Measurements from ENCODE around the gene FAT1. TPM values are rescaled to one million over a fixed set of nuclear protein-coding genes. Genes with fewer than 3 reads are reported as not detected.

FAT1 gene
- total and polyA plus RNA-seq, 2 donors (not counting 1 experiment from before 2014, with no cell fraction given), result 0.07 to 0.15 TPM

DNA sequence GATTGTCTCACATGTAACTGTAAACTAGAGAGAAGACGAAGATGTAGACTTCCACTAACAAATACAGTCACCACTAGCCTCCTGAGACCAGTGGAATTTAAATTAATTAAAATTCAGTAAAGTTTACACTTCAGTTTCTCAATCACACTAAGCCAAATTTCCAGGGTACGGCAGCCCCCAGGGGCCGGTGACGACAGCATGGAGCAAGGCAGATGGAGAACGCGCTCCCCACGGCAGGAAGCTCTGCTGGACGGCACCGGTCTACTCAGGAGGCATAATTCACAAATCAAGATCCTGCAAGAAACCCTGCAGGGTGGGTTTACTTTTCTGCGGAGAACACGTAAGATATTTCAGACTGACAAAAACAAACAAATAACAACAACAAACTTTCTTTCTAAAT lies 80.7 kb downstream of the FAT1 start:
- POLR2A ChIA-PET, result interaction anchor here (0.6 kb wide), 1 partner anchor 1013 kb away, joined by 3 read pairs; no protein-coding TSS in a partner anchor
- H3K79me2 ChIP-seq (ENCODE audit: control insufficient read depth, insufficient read depth, low read length), result no peaks in the 10 kb centered on the region

DNA sequence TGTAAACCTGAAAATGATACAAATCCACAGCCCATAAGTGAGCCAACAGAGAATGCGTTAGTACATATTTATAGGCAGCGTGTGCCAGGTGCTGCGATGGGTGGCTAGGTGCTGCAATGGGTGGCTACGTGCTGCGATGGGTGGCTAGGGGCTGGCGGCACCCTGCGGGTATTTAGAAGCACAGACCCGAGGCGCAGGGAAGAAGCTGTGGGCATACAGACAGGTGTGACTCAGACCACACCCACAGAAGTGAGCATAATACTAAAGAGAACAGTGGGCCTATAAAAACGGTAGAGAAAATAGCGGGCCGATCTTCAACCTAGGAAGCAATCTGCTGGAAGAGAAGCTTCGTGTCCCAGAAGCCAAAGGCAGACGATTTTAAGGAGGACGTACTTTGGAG lies 81.1 kb downstream of the FAT1 start:
- ChIA-PET POLR2A (interaction anchor here (0.6 kb wide), 1 partner anchor 1013 kb away, joined by 3 read pairs; no protein-coding TSS in a partner anchor), CTCF (no interaction called here)
- no peaks in the 10 kb centered on the region for H4K20me1 ChIP-seq (ENCODE audit: control insufficient read depth, insufficient read depth, low read length, poor library complexity, severe bottlenecking)
- H3K4me2 ChIP-seq (replicated peaks; ENCODE audit: low read depth, low read length, poor library complexity, severe bottlenecking), result no peak overlapping the region
- Mint-ChIP-seq H3K4me3 (no peak overlapping the region), H3K27ac (no peak overlapping the region), H3K4me1 (no peaks in the 10 kb centered on the region), H3K9me3 (ENCODE audit: insufficient read depth) (no peaks in the 10 kb centered on the region), H3K27me3 (no peaks in the 10 kb centered on the region)
- DNase-seq, result no peak
- 90% methylated on average over 11 of the region's 15 CpGs for whole genome bisulfite sequencing (ENCODE audit: insufficient coverage)
- intact Hi-C loops (cut with micrococcal nuclease), result no loop called here
- no peak overlapping the region for H3K27ac ChIP-seq (ENCODE audit: low read length in 2 of 2)
- ATAC-seq (ENCODE audit: low read depth), result no peak
- H3K27me3 ChIP-seq (replicated peaks in 1 of 4; ENCODE audit: control extremely low read depth in 1 of 4, control insufficient read depth in 3 of 4, insufficient read depth in 4 of 4, low read length in 3 of 4), result no peaks in the 10 kb centered on the region
- H3K9ac ChIP-seq (ENCODE audit: low read length), result no peak overlapping the region
- peaks cover 0 to 4% (median 0%) of the 10 kb centered on the region in 3 donors for H3K9me3 ChIP-seq (ENCODE audit: control extremely low read depth in 1 of 3, control insufficient read depth in 2 of 3, insufficient read depth in 1 of 3, low read length in 2 of 3)
- no peak overlapping the region for H2AFZ ChIP-seq (ENCODE audit: insufficient read depth, low read depth, low read length, poor library complexity, severe bottlenecking)
- H3K79me2 ChIP-seq (ENCODE audit: control insufficient read depth, insufficient read depth, low read length), result no peaks in the 10 kb centered on the region
- H3K4me1 ChIP-seq (ENCODE audit: control insufficient read depth in 2 of 2, insufficient read depth in 2 of 2, low read length in 2 of 2), result no peaks in the 10 kb centered on the region
- no peaks in the 10 kb centered on the region for H3K36me3 ChIP-seq (replicated peaks in 1 of 2; ENCODE audit: control extremely low read depth in 1 of 2, control insufficient read depth in 1 of 2, extremely low read depth in 1 of 2, insufficient read depth in 2 of 2, low read length in 1 of 2)
- TF ChIP-seq EZH2 (IDR thresholded peaks at IDR 0.05; ENCODE audit: borderline replicate concordance, insufficient read depth, low read depth, low read length, poor library complexity, severe bottlenecking), result no peak
- TF ChIP-seq, protein P1, sequence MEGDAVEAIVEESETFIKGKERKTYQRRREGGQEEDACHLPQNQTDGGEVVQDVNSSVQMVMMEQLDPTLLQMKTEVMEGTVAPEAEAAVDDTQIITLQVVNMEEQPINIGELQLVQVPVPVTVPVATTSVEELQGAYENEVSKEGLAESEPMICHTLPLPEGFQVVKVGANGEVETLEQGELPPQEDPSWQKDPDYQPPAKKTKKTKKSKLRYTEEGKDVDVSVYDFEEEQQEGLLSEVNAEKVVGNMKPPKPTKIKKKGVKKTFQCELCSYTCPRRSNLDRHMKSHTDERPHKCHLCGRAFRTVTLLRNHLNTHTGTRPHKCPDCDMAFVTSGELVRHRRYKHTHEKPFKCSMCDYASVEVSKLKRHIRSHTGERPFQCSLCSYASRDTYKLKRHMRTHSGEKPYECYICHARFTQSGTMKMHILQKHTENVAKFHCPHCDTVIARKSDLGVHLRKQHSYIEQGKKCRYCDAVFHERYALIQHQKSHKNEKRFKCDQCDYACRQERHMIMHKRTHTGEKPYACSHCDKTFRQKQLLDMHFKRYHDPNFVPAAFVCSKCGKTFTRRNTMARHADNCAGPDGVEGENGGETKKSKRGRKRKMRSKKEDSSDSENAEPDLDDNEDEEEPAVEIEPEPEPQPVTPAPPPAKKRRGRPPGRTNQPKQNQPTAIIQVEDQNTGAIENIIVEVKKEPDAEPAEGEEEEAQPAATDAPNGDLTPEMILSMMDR (IDR thresholded peaks at IDR 0.05), result no peak
- H3K4me3 ChIP-seq (ENCODE audit: control extremely low read depth in 1 of 5, extremely low read depth in 1 of 5, insufficient read depth in 1 of 5, low read depth in 2 of 5, low read length in 4 of 5), result no peak overlapping the region

More for the DNA sequence above, 80.7 kb downstream of the FAT1 start:
- no peaks in the 10 kb centered on the region for H3K9me3 Mint-ChIP-seq (ENCODE audit: insufficient read depth)
- DNase-seq, result no peak
- ATAC-seq (ENCODE audit: low read depth), result no peak
- CTCF ChIA-PET, result no interaction called here
- H3K4me3 Mint-ChIP-seq, result no peak overlapping the region
- TF ChIP-seq, protein P1 (IDR thresholded peaks at IDR 0.05), result no peak
- TF ChIP-seq EZH2 (IDR thresholded peaks at IDR 0.05; ENCODE audit: borderline replicate concordance, insufficient read depth, low read depth, low read length, poor library complexity, severe bottlenecking), result no peak
- Histone ChIP-seq H3K36me3 (replicated peaks in 1 of 2; ENCODE audit: control extremely low read depth in 1 of 2, control insufficient read depth in 1 of 2, extremely low read depth in 1 of 2, insufficient read depth in 2 of 2, low read length in 1 of 2) (no peaks in the 10 kb centered on the region), H3K27ac (ENCODE audit: low read length in 2 of 2) (no peak overlapping the region), H3K4me3 (ENCODE audit: control extremely low read depth in 1 of 5, extremely low read depth in 1 of 5, insufficient read depth in 1 of 5, low read depth in 2 of 5, low read length in 4 of 5) (no peak overlapping the region), H3K4me2 (replicated peaks; ENCODE audit: low read depth, low read length, poor library complexity, severe bottlenecking) (no peak overlapping the region), H3K27me3 (replicated peaks in 1 of 4; ENCODE audit: control extremely low read depth in 1 of 4, control insufficient read depth in 3 of 4, insufficient read depth in 4 of 4, low read length in 3 of 4) (no peaks in the 10 kb centered on the region), H4K20me1 (ENCODE audit: control insufficient read depth, insufficient read depth, low read length, poor library complexity, severe bottlenecking) (no peaks in the 10 kb centered on the region), H3K9me3 (ENCODE audit: control extremely low read depth in 1 of 3, control insufficient read depth in 2 of 3, insufficient read depth in 1 of 3, low read length in 2 of 3) (peaks cover 0 to 4% (median 0%) of the 10 kb centered on the region in 3 donors), H3K9ac (ENCODE audit: low read length) (no peak overlapping the region), H2AFZ (ENCODE audit: insufficient read depth, low read depth, low read length, poor library complexity, severe bottlenecking) (no peak overlapping the region), H3K4me1 (ENCODE audit: control insufficient read depth in 2 of 2, insufficient read depth in 2 of 2, low read length in 2 of 2) (no peaks in the 10 kb centered on the region)
- 86% methylated on average over 9 of the region's 11 CpGs for WGBS (ENCODE audit: insufficient coverage)
- no peaks in the 10 kb centered on the region for H3K4me1 Mint-ChIP-seq
- no peak overlapping the region for H3K27ac Mint-ChIP-seq
- H3K27me3 Mint-ChIP-seq, result no peaks in the 10 kb centered on the region
- intact Hi-C loops (cut with micrococcal nuclease), result no loop called here
